IMR-90 (cell line): Measurements from ENCODE around the gene GPRIN3. TPM values are rescaled to one million over a fixed set of nuclear protein-coding genes. Genes with fewer than 3 reads are reported as not detected.

ENCODE experiments used
- ATAC-seq: fragments of 200-7000 bp; cut with Tn5 transposase; 2 replicates; pipeline ENCODE4 v1.9.1; 2020; ENCODE audit warnings: low read depth, mild to moderate bottlenecking, moderate library complexity
- BruUV-seq: library from RNA; stranded (reverse); fragments of 400-500 nt; replicated peaks from 2 replicates; lab custom pipeline; 2021; lab: Mats Ljungman, UMichigan
- CTCF ChIA-PET: fragments of 300-600 bp; formaldehyde crosslinking; extraction: SDS; loops from one replicate; lab custom pipeline; 2021; ENCODE audit warnings: antibody characterized with exemption; lab: Yijun Ruan, JAX
- POLR2A ChIA-PET: fragments of 300-600 bp; sonication (Branson Sonifier 250); formaldehyde crosslinking; loops from one replicate; lab custom pipeline; 2022; ENCODE audit warnings: antibody characterized with exemption; ENCODE audit not compliant: unreplicated experiment; lab: Charles Lee
- DNase-seq: peaks from one replicate; pipeline ENCODE4 v3.0.0; 2013
- H2AFZ ChIP-seq: replicated peaks from 2 replicates; pipeline ENCODE3; 2013; ENCODE audit warnings: low read length, mild to moderate bottlenecking; ENCODE audit not compliant: poor library complexity
- H2AK5ac ChIP-seq: 2 replicates; pipeline ENCODE4 v1.6.1; 2013; ENCODE audit warnings: low read depth, low read length, inconsistent platforms
- H2AK9ac ChIP-seq: replicated peaks from 2 replicates; pipeline ENCODE3; 2013; ENCODE audit warnings: mild to moderate bottlenecking, low read depth, low read length, moderate library complexity; ENCODE audit not compliant: poor library complexity
- H2BK120ac ChIP-seq: 2 replicates; pipeline ENCODE4 v1.6.1; 2013; ENCODE audit warnings: low read depth, low read length, inconsistent platforms
- H2BK15ac ChIP-seq: 3 replicates; pipeline ENCODE4 v1.6.1; 2013; ENCODE audit warnings: low read depth, low read length, inconsistent platforms
- H2BK20ac ChIP-seq: 2 replicates; pipeline ENCODE4 v1.6.1; 2013; ENCODE audit warnings: low read depth, mild to moderate bottlenecking, inconsistent platforms, low read length, moderate library complexity
- H2BK5ac ChIP-seq: 2 replicates; pipeline ENCODE4 v1.6.1; 2013; ENCODE audit warnings: mild to moderate bottlenecking, low read depth, low read length, inconsistent platforms; ENCODE audit not compliant: poor library complexity, severe bottlenecking
- H3K14ac ChIP-seq: replicated peaks from 2 replicates; pipeline ENCODE4 v1.6.1; 2013; ENCODE audit warnings: low read depth, low read length, inconsistent platforms
- H3K18ac ChIP-seq: 2 replicates; pipeline ENCODE4 v1.6.1; 2013; ENCODE audit warnings: low read depth, low read length, control low read depth
- H3K23ac ChIP-seq: 2 replicates; pipeline ENCODE4 v1.6.1; 2013; ENCODE audit warnings: low read depth, low read length, inconsistent platforms
- H3K27ac ChIP-seq: 2 replicates; pipeline ENCODE4 v1.5.1; 2013; ENCODE audit warnings: mild to moderate bottlenecking, control low read depth, low read length; ENCODE audit not compliant: insufficient read depth
- H3K27me3 ChIP-seq: 2 replicates; pipeline ENCODE4 v1.6.1; 2013; ENCODE audit warnings: low read length; ENCODE audit not compliant: control insufficient read depth, insufficient read depth
- H3K36me3 ChIP-seq: 2 replicates; pipeline ENCODE4 v1.6.1; 2013; ENCODE audit warnings: low read length, mixed read lengths; ENCODE audit not compliant: control insufficient read depth, insufficient read depth
- H3K4ac ChIP-seq: 2 replicates; pipeline ENCODE4 v1.6.1; 2013; ENCODE audit warnings: low read depth, low read length, inconsistent platforms
- H3K4me1 ChIP-seq: 2 replicates; pipeline ENCODE4 v1.6.1; 2013; ENCODE audit warnings: low read length, mixed read lengths; ENCODE audit not compliant: control insufficient read depth, insufficient read depth
- H3K4me2 ChIP-seq: 2 replicates; pipeline ENCODE4 v1.6.1; 2013; ENCODE audit warnings: low read depth, mild to moderate bottlenecking, control low read depth, low read length, moderate library complexity
- H3K4me3 ChIP-seq: 2 replicates; pipeline ENCODE4 v1.5.1; 2013; ENCODE audit warnings: low read depth, mild to moderate bottlenecking, control low read depth, low read length, moderate library complexity; ENCODE audit not compliant: insufficient read depth
- H3K56ac ChIP-seq: 2 replicates; pipeline ENCODE4 v1.6.1; 2013; ENCODE audit warnings: low read length, inconsistent platforms; ENCODE audit not compliant: insufficient read depth; ENCODE audit errors: extremely low read depth
- H3K79me1 ChIP-seq, 2 experiments: 2 replicates each; pipeline ENCODE4 v1.6.1; 2013; ENCODE audit warnings: low read length in 2 of 2, inconsistent platforms in 1 of 2, low read depth in 1 of 2
- H3K9ac ChIP-seq: 2 replicates; pipeline ENCODE4 v1.6.1; 2013; ENCODE audit warnings: low read depth, low read length, control low read depth
- H3K9me1 ChIP-seq: 2 replicates; pipeline ENCODE4 v1.6.1; 2013; ENCODE audit warnings: low read length, inconsistent platforms; ENCODE audit not compliant: insufficient read depth
- H3K9me3 ChIP-seq: 2 replicates; pipeline ENCODE4 v1.6.1; 2013; ENCODE audit warnings: low read length; ENCODE audit not compliant: control insufficient read depth, insufficient read depth
- H4K20me1 ChIP-seq: 2 replicates; pipeline ENCODE4 v1.6.1; 2013; ENCODE audit warnings: low read length, inconsistent platforms; ENCODE audit not compliant: insufficient read depth
- H4K5ac ChIP-seq: 2 replicates; pipeline ENCODE4 v1.6.1; 2013; ENCODE audit warnings: mild to moderate bottlenecking, low read depth, low read length, control low read depth
- H4K8ac ChIP-seq, 2 experiments: 2 replicates each; pipeline ENCODE4 v1.6.1; 2013; ENCODE audit warnings: low read depth in 2 of 2, low read length in 2 of 2, control low read depth in 1 of 2, inconsistent platforms in 1 of 2
- H4K91ac ChIP-seq: 2 replicates; pipeline ENCODE4 v1.6.1; 2013; ENCODE audit warnings: low read depth, low read length, inconsistent platforms; ENCODE audit not compliant: insufficient read depth
- BHLHE40 ChIP-seq: fragments of 150-350 bp; IDR thresholded peaks from 2 replicates; pipeline ENCODE4 v1.6.1; 2016; ENCODE audit warnings: mild to moderate bottlenecking, low read depth, low read length
- ELK1 ChIP-seq: fragments of 150-350 bp; IDR thresholded peaks from 2 replicates; pipeline ENCODE4 v1.6.1; 2016; ENCODE audit warnings: low read depth, mild to moderate bottlenecking, low read length, moderate library complexity, borderline replicate concordance
- MAFK ChIP-seq: IDR thresholded peaks from 2 replicates; pipeline ENCODE4 v1.6.1; 2012; ENCODE audit warnings: low read depth, low read length, improper control_type of control experiment
- MXI1 ChIP-seq: IDR thresholded peaks from 2 replicates; pipeline ENCODE4 v1.6.1; 2012; ENCODE audit warnings: low read depth, mild to moderate bottlenecking, low read length, moderate library complexity, borderline replicate concordance
- NFE2L2 ChIP-seq: fragments of 150-350 bp; IDR thresholded peaks from 2 replicates; pipeline ENCODE4 v1.6.1; 2016; ENCODE audit warnings: low read depth, mild to moderate bottlenecking, low read length
- POLR2A ChIP-seq: IDR thresholded peaks from 2 replicates; pipeline ENCODE4 v1.6.1; 2012; ENCODE audit warnings: mild to moderate bottlenecking, low read depth, low read length
- RCOR1 ChIP-seq: IDR thresholded peaks from 2 replicates; pipeline ENCODE4 v1.6.1; 2012; ENCODE audit warnings: mild to moderate bottlenecking, low read length, improper control_type of control experiment; ENCODE audit not compliant: insufficient replicate concordance
- SMC3 ChIP-seq: fragments of 150-350 bp; IDR thresholded peaks from 2 replicates; pipeline ENCODE4 v1.6.1; 2016; ENCODE audit warnings: low read depth, mild to moderate bottlenecking, antibody characterized with exemption, low read length, moderate library complexity
- USF2 ChIP-seq: fragments of 150-350 bp; IDR thresholded peaks from 2 replicates; pipeline ENCODE4 v1.6.1; 2017; ENCODE audit warnings: mild to moderate bottlenecking, antibody characterized with exemption, low read length, low read depth
- WGBS, 2 experiments: methylation state at CpG; one replicate each; pipeline versions ENCODE4 v1.1.5 to v1.1.7; 2013; ENCODE audit warnings: missing lambda C conversion rate in 2 of 2; ENCODE audit not compliant: insufficient read length in 1 of 2; ENCODE audit errors: extremely low coverage in 2 of 2; 5-methylcytosine and 5-hydroxymethylcytosine counted together
- dilution Hi-C: fragments of 300-500 bp; cut with HindIII; formaldehyde crosslinking; loops from one replicate; pipeline ENCODE4 v1.14.3; 2018; ENCODE audit warnings: low sequenced_read_pairs; ENCODE audit not compliant: unreplicated experiment
- in situ Hi-C: fragments of 300-500 bp; cut with MboI; formaldehyde crosslinking; loops from 3 replicates; pipeline ENCODE4 v1.14.3; 2019; ENCODE audit warnings: low sequenced_read_pairs, inconsistent platforms, mixed read lengths
- intact Hi-C: fragments of 100-400 bp; cut with micrococcal nuclease; formaldehyde crosslinking; loops from 2 replicates; pipeline ENCODE4 v1.10.0; 2022
- polyA plus RNA-seq, 3 experiments: library from polyadenylated mRNA; depleted of rRNA; stranded (reverse); fragments of >200 nt; gene quantifications; 2 replicates each; pipeline ENCODE4 v1.2.3, GENCODE V29; 2012; ENCODE audit warnings: low replicate concordance in 1 of 3
- total RNA-seq: library from RNA; depleted of rRNA; stranded (reverse); fragments of >200 nt; gene quantifications from 2 replicates; pipeline ENCODE4 v1.2.3, GENCODE V29; 2012

GPRIN3 gene
- total and polyA plus RNA-seq, 2 of the 4 experiments (the other 2 are of a cell fraction) = under 0.01 TPM; not detected in 1

DNA sequence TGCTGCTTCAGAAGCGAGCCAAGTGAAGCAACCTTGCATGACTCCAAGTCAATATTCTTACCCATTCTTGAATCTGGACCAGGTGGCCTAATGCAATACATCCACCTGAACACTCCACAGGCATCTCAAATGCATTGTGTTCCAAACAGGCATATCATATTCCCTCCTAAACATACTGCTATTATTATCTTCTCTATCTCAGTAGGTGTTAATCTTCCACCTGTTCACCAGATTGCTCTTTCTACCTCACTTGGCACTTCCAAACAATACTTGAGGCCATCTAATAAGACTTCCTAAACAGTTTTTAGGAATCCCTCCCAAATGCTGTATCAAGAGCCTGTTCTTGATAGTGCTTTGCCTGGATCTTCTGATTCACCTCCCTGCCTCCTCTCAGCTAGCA lies 90.7 kb downstream of the GPRIN3 start:
- Histone ChIP-seq H3K9me3 (no peaks in the 10 kb centered on the region), H3K4me2 (no peak overlapping the region), H3K27me3 (no peaks in the 10 kb centered on the region), H3K4me1 (no peaks in the 10 kb centered on the region), H3K18ac (no peak overlapping the region), H4K20me1 (no peaks in the 10 kb centered on the region), H3K9ac (no peak overlapping the region), H4K8ac (no peak overlapping the region), H3K4me3 (no peak overlapping the region), H2BK120ac (no peak overlapping the region), H2BK5ac (no peak overlapping the region), H3K4ac (no peak overlapping the region), H2BK15ac (no peak overlapping the region), H2AK9ac (no peak overlapping the region), H3K36me3 (no peaks in the 10 kb centered on the region), H2AK5ac (no peak overlapping the region), H4K91ac (no peak overlapping the region), H3K56ac (no peak overlapping the region), H4K5ac (no peak overlapping the region), H3K9me1 (no peaks in the 10 kb centered on the region), H3K79me1 (no peaks in the 10 kb centered on the region), H3K14ac (no peak overlapping the region), H3K27ac (no peak overlapping the region), H2BK20ac (no peak overlapping the region), H3K23ac (no peak overlapping the region), H2AFZ (no peak overlapping the region)
- no TSS peak for BruUV-seq
- TF ChIP-seq BHLHE40 (no peak), MAFK (no peak), USF2 (no peak), ELK1 (no peak), RCOR1 (no peak), MXI1 (no peak), POLR2A (no peak), SMC3 (no peak), NFE2L2 (no peak)
- CTCF ChIA-PET = interaction anchor here (1.6 kb wide), 1 partner anchor 10 kb away, joined by 6 read pairs; no protein-coding TSS in a partner anchor
- no peak for DNase-seq
- WGBS, 2 experiments = 40% methylated on average over 1 of the region's 1 CpG; no CpG with 5 or more reads in 1 of the 2 experiments
- POLR2A ChIA-PET = no interaction called here
- dilution Hi-C loops = no loop called here
- in situ Hi-C loops = no loop called here
- ATAC-seq = no peak
- intact Hi-C loops = no loop called here
